ENCODE results near the gene VIL1. TPM values are rescaled to one million over a fixed set of nuclear protein-coding genes. Genes with fewer than 3 reads are reported as not detected.

Gene VIL1
- total and polyA plus RNA-seq, 9 of the 15 experiments (the other 6 are each of a cell fraction or from before 2014, with no cell fraction given), result 0.51 to 2.7 (median 1.2) TPM

DNA sequence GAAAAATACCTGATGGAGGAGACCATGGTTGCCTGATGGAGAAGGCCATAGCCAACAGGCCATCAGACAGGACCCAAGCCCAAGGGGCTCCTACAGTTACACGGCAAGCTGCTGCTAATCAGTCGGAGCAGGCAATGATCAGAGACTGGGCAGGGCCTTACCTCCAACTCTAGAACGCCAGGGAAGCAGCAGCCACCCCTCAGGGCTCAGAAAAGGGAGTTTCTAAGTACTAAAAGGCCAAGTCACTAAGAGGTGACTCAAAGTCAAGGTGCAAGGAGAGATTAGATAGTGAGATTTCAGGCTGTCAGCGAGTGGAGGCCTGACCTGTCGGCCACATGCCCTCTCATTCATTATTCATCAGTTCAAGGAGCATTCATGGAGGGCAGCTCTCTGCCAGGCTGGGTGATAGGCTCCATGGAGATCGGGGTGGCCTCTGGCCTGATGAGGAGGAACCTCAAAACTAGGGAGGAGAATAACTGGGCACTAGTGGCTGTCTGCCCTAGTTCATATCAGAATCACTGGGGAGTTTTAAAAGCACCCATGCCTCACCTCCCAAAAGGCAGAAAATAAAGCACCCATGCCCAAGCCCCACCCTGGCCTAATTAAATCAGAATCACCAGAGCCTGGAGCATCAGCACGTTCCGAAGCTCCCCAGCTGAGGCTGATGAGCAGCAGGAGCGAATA, 3.6 kb downstream of the VIL1 start (continued):
- TF ChIP-seq, protein P1, sequence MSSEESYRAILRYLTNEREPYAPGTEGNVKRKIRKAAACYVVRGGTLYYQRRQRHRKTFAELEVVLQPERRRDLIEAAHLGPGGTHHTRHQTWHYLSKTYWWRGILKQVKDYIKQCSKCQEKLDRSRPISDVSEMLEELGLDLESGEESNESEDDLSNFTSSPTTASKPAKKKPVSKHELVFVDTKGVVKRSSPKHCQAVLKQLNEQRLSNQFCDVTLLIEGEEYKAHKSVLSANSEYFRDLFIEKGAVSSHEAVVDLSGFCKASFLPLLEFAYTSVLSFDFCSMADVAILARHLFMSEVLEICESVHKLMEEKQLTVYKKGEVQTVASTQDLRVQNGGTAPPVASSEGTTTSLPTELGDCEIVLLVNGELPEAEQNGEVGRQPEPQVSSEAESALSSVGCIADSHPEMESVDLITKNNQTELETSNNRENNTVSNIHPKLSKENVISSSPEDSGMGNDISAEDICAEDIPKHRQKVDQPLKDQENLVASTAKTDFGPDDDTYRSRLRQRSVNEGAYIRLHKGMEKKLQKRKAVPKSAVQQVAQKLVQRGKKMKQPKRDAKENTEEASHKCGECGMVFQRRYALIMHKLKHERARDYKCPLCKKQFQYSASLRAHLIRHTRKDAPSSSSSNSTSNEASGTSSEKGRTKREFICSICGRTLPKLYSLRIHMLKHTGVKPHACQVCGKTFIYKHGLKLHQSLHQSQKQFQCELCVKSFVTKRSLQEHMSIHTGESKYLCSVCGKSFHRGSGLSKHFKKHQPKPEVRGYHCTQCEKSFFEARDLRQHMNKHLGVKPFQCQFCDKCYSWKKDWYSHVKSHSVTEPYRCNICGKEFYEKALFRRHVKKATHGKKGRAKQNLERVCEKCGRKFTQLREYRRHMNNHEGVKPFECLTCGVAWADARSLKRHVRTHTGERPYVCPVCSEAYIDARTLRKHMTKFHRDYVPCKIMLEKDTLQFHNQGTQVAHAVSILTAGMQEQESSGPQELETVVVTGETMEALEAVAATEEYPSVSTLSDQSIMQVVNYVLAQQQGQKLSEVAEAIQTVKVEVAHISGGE (CRISPR knock-in tag; IDR thresholded peaks at IDR 0.05), result no peak
- no peak for TF ChIP-seq TEAD1 (CRISPR knock-in tag; IDR thresholded peaks at IDR 0.05)
- no peak for TF ChIP-seq ZNF76 (CRISPR knock-in tag; IDR thresholded peaks at IDR 0.05; ENCODE audit: borderline replicate concordance)
- TF ChIP-seq SREBF1 (IDR thresholded peaks at IDR 0.05; ENCODE audit: borderline replicate concordance, low read depth, low read length), result no peak
- TF ChIP-seq U2AF2 (optimal IDR thresholded peaks at IDR 0.05; ENCODE audit: low read depth, low read length), result no peak
- TF ChIP-seq, protein P2, sequence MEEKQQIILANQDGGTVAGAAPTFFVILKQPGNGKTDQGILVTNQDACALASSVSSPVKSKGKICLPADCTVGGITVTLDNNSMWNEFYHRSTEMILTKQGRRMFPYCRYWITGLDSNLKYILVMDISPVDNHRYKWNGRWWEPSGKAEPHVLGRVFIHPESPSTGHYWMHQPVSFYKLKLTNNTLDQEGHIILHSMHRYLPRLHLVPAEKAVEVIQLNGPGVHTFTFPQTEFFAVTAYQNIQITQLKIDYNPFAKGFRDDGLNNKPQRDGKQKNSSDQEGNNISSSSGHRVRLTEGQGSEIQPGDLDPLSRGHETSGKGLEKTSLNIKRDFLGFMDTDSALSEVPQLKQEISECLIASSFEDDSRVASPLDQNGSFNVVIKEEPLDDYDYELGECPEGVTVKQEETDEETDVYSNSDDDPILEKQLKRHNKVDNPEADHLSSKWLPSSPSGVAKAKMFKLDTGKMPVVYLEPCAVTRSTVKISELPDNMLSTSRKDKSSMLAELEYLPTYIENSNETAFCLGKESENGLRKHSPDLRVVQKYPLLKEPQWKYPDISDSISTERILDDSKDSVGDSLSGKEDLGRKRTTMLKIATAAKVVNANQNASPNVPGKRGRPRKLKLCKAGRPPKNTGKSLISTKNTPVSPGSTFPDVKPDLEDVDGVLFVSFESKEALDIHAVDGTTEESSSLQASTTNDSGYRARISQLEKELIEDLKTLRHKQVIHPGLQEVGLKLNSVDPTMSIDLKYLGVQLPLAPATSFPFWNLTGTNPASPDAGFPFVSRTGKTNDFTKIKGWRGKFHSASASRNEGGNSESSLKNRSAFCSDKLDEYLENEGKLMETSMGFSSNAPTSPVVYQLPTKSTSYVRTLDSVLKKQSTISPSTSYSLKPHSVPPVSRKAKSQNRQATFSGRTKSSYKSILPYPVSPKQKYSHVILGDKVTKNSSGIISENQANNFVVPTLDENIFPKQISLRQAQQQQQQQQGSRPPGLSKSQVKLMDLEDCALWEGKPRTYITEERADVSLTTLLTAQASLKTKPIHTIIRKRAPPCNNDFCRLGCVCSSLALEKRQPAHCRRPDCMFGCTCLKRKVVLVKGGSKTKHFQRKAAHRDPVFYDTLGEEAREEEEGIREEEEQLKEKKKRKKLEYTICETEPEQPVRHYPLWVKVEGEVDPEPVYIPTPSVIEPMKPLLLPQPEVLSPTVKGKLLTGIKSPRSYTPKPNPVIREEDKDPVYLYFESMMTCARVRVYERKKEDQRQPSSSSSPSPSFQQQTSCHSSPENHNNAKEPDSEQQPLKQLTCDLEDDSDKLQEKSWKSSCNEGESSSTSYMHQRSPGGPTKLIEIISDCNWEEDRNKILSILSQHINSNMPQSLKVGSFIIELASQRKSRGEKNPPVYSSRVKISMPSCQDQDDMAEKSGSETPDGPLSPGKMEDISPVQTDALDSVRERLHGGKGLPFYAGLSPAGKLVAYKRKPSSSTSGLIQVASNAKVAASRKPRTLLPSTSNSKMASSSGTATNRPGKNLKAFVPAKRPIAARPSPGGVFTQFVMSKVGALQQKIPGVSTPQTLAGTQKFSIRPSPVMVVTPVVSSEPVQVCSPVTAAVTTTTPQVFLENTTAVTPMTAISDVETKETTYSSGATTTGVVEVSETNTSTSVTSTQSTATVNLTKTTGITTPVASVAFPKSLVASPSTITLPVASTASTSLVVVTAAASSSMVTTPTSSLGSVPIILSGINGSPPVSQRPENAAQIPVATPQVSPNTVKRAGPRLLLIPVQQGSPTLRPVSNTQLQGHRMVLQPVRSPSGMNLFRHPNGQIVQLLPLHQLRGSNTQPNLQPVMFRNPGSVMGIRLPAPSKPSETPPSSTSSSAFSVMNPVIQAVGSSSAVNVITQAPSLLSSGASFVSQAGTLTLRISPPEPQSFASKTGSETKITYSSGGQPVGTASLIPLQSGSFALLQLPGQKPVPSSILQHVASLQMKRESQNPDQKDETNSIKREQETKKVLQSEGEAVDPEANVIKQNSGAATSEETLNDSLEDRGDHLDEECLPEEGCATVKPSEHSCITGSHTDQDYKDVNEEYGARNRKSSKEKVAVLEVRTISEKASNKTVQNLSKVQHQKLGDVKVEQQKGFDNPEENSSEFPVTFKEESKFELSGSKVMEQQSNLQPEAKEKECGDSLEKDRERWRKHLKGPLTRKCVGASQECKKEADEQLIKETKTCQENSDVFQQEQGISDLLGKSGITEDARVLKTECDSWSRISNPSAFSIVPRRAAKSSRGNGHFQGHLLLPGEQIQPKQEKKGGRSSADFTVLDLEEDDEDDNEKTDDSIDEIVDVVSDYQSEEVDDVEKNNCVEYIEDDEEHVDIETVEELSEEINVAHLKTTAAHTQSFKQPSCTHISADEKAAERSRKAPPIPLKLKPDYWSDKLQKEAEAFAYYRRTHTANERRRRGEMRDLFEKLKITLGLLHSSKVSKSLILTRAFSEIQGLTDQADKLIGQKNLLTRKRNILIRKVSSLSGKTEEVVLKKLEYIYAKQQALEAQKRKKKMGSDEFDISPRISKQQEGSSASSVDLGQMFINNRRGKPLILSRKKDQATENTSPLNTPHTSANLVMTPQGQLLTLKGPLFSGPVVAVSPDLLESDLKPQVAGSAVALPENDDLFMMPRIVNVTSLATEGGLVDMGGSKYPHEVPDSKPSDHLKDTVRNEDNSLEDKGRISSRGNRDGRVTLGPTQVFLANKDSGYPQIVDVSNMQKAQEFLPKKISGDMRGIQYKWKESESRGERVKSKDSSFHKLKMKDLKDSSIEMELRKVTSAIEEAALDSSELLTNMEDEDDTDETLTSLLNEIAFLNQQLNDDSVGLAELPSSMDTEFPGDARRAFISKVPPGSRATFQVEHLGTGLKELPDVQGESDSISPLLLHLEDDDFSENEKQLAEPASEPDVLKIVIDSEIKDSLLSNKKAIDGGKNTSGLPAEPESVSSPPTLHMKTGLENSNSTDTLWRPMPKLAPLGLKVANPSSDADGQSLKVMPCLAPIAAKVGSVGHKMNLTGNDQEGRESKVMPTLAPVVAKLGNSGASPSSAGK (IDR thresholded peaks at IDR 0.05), result no peak
- TF ChIP-seq HNRNPL (IDR thresholded peaks at IDR 0.05; ENCODE audit: low read depth, low read length), result peak; percentile 45; the same call in 1 of the 2 replicates
- TF ChIP-seq ZC3H4 (CRISPR knock-in tag; IDR thresholded peaks at IDR 0.05; ENCODE audit: borderline replicate concordance), result no peak
- TF ChIP-seq, protein P3, sequence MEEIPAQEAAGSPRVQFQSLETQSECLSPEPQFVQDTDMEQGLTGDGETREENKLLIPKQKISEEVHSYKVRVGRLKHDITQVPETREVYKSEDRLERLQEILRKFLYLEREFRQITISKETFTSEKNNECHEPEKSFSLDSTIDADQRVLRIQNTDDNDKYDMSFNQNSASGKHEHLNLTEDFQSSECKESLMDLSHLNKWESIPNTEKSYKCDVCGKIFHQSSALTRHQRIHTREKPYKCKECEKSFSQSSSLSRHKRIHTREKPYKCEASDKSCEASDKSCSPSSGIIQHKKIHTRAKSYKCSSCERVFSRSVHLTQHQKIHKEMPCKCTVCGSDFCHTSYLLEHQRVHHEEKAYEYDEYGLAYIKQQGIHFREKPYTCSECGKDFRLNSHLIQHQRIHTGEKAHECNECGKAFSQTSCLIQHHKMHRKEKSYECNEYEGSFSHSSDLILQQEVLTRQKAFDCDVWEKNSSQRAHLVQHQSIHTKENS (CRISPR knock-in tag; IDR thresholded peaks at IDR 0.05), result no peak
- peak; percentile 79 for TF ChIP-seq ATF7 (IDR thresholded peaks at IDR 0.05)

All from K562 (cell line).